Nephron (organoid): Measurements from ENCODE around the gene GLE1.
"Not testable (repeated sequence)": the region's sequence is repeated elsewhere in the genome, so short reads cannot be mapped to it uniquely, and the experiment has no call there.

Experiments
- H3K27ac Mint-ChIP-seq, 3 experiments: 2 replicates each; pipeline ENCODE4 v1.8.0; 2020; ENCODE audit warnings: mixed read lengths in 3 of 3, mild to moderate bottlenecking in 2 of 3, moderate library complexity in 1 of 3
- H3K27me3 Mint-ChIP-seq: 2 replicates; pipeline ENCODE4 v1.8.0; 2021; ENCODE audit warnings: low read depth, mild to moderate bottlenecking, moderate library complexity, mixed read lengths
- H3K36me3 Mint-ChIP-seq: 2 replicates; pipeline ENCODE4 v1.8.0; 2020; ENCODE audit warnings: low read depth, mixed read lengths
- H3K4me1 Mint-ChIP-seq: 2 replicates; pipeline ENCODE4 v1.8.0; 2020; ENCODE audit warnings: mixed read lengths
- H3K4me3 Mint-ChIP-seq, 3 experiments: 2 replicates each; pipeline ENCODE4 v1.8.0; 2020; ENCODE audit warnings: mild to moderate bottlenecking in 3 of 3, mixed read lengths in 3 of 3, moderate library complexity in 2 of 3
- H3K9me3 Mint-ChIP-seq: 2 replicates; pipeline ENCODE4 v1.8.0; 2020; ENCODE audit warnings: mixed read lengths
- TF ChIP-seq, protein P1 (sequence below), 3 experiments: fragments of 200-600 bp; sonication (generic); IDR thresholded peaks; one replicate each; pipeline ENCODE4 v1.5.0; 2021; ENCODE audit warnings: antibody characterized with exemption in 3 of 3; ENCODE audit not compliant: unreplicated experiment in 3 of 3

Gene GLE1

DNA sequence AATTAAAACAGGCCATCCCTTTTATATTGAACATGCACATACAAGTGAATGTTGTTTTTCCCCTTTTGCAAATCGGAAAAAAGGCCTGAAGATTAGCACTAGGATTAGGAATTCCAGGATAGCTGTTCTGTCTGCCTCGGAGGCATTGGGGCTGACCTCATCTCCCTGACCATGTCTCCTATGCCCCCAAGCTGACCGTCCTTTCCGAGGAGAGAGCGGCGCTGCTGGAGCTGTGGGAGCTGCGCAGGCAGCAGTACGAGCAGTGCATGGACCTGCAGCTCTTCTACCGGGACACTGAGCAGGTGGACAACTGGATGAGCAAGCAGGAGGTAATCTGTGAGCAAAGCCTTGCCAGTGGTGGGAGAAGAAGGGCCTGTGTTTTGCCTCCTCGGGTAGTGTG lies 76.2 kb downstream of the GLE1 start:
- Mint-ChIP-seq H3K36me3 (peaks cover 93% of the 10 kb centered on the region), H3K9me3 (no peaks in the 10 kb centered on the region), H3K4me1 (no peaks in the 10 kb centered on the region), H3K27ac (no peak overlapping the region), H3K27me3 (no peaks in the 10 kb centered on the region), H3K4me3 (no peak overlapping the region)
- TF ChIP-seq, protein P1, sequence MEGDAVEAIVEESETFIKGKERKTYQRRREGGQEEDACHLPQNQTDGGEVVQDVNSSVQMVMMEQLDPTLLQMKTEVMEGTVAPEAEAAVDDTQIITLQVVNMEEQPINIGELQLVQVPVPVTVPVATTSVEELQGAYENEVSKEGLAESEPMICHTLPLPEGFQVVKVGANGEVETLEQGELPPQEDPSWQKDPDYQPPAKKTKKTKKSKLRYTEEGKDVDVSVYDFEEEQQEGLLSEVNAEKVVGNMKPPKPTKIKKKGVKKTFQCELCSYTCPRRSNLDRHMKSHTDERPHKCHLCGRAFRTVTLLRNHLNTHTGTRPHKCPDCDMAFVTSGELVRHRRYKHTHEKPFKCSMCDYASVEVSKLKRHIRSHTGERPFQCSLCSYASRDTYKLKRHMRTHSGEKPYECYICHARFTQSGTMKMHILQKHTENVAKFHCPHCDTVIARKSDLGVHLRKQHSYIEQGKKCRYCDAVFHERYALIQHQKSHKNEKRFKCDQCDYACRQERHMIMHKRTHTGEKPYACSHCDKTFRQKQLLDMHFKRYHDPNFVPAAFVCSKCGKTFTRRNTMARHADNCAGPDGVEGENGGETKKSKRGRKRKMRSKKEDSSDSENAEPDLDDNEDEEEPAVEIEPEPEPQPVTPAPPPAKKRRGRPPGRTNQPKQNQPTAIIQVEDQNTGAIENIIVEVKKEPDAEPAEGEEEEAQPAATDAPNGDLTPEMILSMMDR (IDR thresholded peaks at IDR 0.05; ENCODE audit: unreplicated experiment in 3 of 3) = no peak

DNA sequence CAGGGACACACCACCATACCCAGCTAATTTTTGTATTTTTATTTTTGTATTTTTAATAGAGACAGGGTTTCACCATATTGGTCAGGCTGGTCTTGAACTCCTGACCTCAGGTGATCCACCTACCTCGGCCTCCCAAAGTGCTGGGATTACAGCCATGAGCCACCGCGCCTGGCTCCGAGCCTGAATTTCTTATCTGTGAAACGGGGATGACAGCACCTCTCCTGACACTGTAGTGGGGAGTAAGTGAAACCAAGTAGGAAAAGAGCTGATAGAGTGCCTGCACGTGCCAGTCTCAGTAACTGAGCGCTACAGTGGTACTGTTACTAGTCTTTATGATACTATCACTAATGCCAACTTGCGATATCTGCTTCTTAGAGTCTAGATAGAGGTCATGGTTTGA lies 80.6 kb downstream of the GLE1 start:
- H3K4me3 Mint-ChIP-seq, H3K4me1 Mint-ChIP-seq, H3K9me3 Mint-ChIP-seq, H3K27ac Mint-ChIP-seq, H3K27me3 Mint-ChIP-seq: not testable (repeated sequence)
- peaks cover 86% of the 10 kb centered on the region for H3K36me3 Mint-ChIP-seq

DNA sequence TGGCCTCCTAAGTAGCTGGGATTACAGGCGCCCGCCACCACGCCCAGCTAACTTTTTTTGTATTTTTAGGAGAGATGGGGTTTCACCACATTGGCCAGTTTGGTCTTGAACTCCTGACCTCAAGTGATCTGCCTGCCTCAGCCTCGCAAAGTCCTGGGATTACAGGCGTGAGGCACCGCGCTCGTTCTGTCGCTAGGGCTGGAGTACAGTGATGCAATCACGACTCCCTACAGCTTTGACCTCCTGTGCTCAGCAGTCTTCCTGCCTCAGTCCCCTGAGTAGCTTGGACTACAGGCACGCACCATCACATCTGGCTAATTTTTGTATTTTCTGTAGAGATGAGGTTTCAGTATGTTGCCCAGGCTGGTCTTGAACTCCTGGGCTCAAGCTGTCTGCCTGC lies 82.4 kb downstream of the GLE1 start:
- peaks cover 83% of the 10 kb centered on the region for H3K36me3 Mint-ChIP-seq
- not testable (repeated sequence) for H3K27me3 Mint-ChIP-seq, H3K4me1 Mint-ChIP-seq, H3K9me3 Mint-ChIP-seq, H3K4me3 Mint-ChIP-seq, H3K27ac Mint-ChIP-seq

DNA sequence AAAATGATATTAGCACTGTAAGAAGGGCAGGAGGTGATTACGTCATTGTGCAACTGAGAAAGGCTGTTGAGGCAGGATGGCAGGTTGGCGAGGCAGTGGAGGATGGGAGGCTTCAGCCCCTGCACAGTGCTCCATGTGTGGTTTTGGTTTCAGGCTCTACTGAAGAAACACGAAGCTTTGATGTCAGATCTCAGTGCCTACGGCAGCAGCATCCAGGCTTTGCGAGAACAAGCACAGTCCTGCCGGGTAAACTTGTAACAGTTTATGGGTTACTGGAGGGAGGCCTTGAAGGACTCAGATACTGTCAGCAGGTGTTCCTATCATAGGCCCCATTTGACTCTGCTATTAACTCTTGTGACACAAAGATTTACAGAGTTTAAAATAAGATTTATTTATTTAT lies 82.9 kb downstream of the GLE1 start:
- H3K27me3 Mint-ChIP-seq = no peaks in the 10 kb centered on the region
- H3K4me1 Mint-ChIP-seq = no peaks in the 10 kb centered on the region
- peaks cover 83% of the 10 kb centered on the region for H3K36me3 Mint-ChIP-seq
- H3K27ac Mint-ChIP-seq = no peak overlapping the region
- TF ChIP-seq, protein P1 (IDR thresholded peaks at IDR 0.05; ENCODE audit: unreplicated experiment in 3 of 3) = no peak
- H3K9me3 Mint-ChIP-seq = no peaks in the 10 kb centered on the region
- H3K4me3 Mint-ChIP-seq = no peak overlapping the region

DNA sequence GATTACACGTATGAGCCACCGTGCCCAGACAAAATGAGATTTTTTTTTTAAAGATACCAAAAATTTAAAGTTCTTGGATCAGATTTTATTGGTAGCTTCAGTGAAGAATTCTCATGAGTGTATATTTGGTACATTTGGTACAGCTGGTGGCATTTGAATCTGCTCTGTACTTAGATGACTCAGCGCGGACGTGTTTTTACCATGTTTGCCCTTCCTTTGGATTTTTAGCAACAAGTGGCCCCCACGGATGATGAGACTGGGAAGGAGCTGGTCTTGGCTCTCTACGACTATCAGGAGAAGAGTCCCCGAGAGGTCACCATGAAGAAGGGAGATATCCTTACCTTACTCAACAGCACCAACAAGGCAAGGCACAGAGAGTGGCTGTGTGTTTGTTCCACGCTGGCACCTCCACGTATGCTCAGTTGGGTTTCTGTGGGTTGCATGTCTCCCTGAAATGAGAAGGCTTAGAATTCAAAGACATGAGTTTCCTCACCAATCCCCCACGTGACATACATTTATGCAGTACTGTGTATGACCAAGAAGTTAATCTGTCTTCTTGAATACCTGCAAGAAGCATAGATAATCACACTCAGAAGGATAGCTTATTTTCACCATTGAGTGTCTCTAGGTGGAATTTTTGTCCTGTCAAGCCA lies 84.2 kb downstream of the GLE1 start:
- H3K36me3 Mint-ChIP-seq = peaks cover 82% of the 10 kb centered on the region
- no peaks in the 10 kb centered on the region for H3K27me3 Mint-ChIP-seq
- TF ChIP-seq, protein P1 (IDR thresholded peaks at IDR 0.05; ENCODE audit: unreplicated experiment in 3 of 3) = no peak
- no peak overlapping the region for H3K27ac Mint-ChIP-seq
- H3K4me1 Mint-ChIP-seq = no peaks in the 10 kb centered on the region
- no peaks in the 10 kb centered on the region for H3K9me3 Mint-ChIP-seq
- H3K4me3 Mint-ChIP-seq = no peak overlapping the region
